Stomach (tissue), 9 donors: ENCODE data around the gene ARL3. TPM values are rescaled to one million over a fixed set of nuclear protein-coding genes. Genes with fewer than 3 reads are reported as not detected.
A peak's percentile ranks its signal among the peaks of the same experiment; 100 is the strongest.

Experiments used
- DNase-seq, 2 donors: peaks; one replicate each; pipeline versions ENCODE4 v3.0.0 to v3.0.0-alpha.2; 2013 to 2019
- H3K27ac ChIP-seq, 5 donors: fragments of 200-600 bp in 4 of 5; sonication (generic) in 4 of 5; one replicate each; pipeline ENCODE4 v1.5.1; 2013 to 2019; ENCODE audit warnings: mild to moderate bottlenecking in 1 of 5, moderate library complexity in 1 of 5
- H3K27me3 ChIP-seq, 3 donors: fragments of 200-600 bp; sonication (generic); one replicate each; pipeline ENCODE4 v1.5.1; 2017 to 2019; ENCODE audit warnings: mixed run types in 1 of 3
- H3K36me3 ChIP-seq, 4 donors: fragments of 200-600 bp; sonication (generic); 1 replicate in 3 of 4; 2 replicates in 1 of 4; pipeline ENCODE4 v1.5.1; 2016 to 2019
- H3K4me1 ChIP-seq, 4 donors: fragments of 200-600 bp; sonication (generic); one replicate each; pipeline ENCODE4 v1.5.1; 2016 to 2019
- H3K4me3 ChIP-seq, 4 donors: fragments of 200-600 bp; sonication (generic) in 3 of 4; one replicate each; pipeline ENCODE4 v1.5.1; 2016 to 2019; ENCODE audit warnings: mild to moderate bottlenecking in 1 of 4
- H3K9me3 ChIP-seq, 4 donors: fragments of 200-600 bp; sonication (generic); one replicate each; pipeline ENCODE4 v1.5.1; 2016 to 2019
- EP300 ChIP-seq: sonication (generic); formaldehyde crosslinking; IDR thresholded peaks from one replicate; pipeline ENCODE4 v1.6.1; 2017; ENCODE audit warnings: antibody characterized with exemption
- POLR2A ChIP-seq, 4 donors: fragments of 450-650 bp; IDR thresholded peaks; one replicate each; pipeline ENCODE4 v1.6.1; 2016; ENCODE audit warnings: antibody characterized with exemption in 4 of 4, control low read depth in 2 of 4, mild to moderate bottlenecking in 1 of 4, moderate library complexity in 1 of 4
- POLR2AphosphoS5 ChIP-seq, 3 donors: sonication (generic); formaldehyde crosslinking; IDR thresholded peaks; one replicate each; pipeline ENCODE4 v1.6.1; 2016; ENCODE audit warnings: antibody characterized with exemption in 3 of 3
- WGBS, 5 donors: extraction: QIAGEN DNeasy Blood & Tissue Kit in 3 of 5; methylation state at CpG; one replicate each; pipeline versions ENCODE4 v1.1.5 to v1.1.7; 2013 to 2018; 5-methylcytosine and 5-hydroxymethylcytosine counted together
- intact Hi-C: fragments of 100-400 bp; cut with DNase I; formaldehyde crosslinking; loops from one replicate; pipeline ENCODE4 v1.15.1; 2023; ENCODE audit warnings: low total_unique reads
- polyA plus RNA-seq, 3 donors: library from polyadenylated mRNA; stranded (reverse); fragments of 200-250 nt; gene quantifications; one replicate each; pipeline ENCODE4 v1.2.3, GENCODE V29; 2013
- total RNA-seq, 5 donors: library from RNA; depleted of rRNA; stranded (reverse); fragments of >200 nt; gene quantifications; one replicate each; pipeline versions ENCODE4 v1.1.0 to v1.2.3, GENCODE V29; 2014 to 2016
- TF ChIP-seq, protein P1 (sequence below), 7 experiments: fragments of 450-650 bp in 4 of 7; fragments of 200-600 bp in 3 of 7; sonication (generic) in 3 of 7; IDR thresholded peaks; one replicate each; pipeline ENCODE4 v1.5.1; 2016 to 2019; ENCODE audit warnings: antibody characterized with exemption in 7 of 7, control low read depth in 2 of 7, mild to moderate bottlenecking in 1 of 7
- donor health status: healthy with polysubstance abuse.
- donor health status: Bipolar disorder and iron deficiency.
- donor health status: healthy.

Gene ARL3
- total and polyA plus RNA-seq, 8 donors: 0.58 to 17.0 (median 6.8) TPM

DNA sequence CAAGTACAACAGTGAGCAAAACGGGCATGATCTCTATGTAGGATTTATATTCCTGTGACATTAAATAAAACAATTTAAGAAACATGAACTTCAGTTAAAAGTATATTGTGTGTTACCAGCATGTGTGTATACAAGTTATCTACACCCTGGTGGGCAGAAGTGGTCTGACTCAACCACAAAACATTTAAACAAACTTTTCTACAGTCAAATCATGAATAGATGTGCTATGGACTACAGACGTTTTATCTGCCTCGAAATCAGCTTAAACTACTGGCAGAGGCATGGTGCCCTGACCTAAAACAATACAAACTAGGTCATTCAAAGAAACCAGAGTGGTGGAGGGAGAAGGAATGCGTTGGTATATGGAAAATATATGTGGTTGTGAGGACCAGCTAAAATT, 3.6 kb downstream of the ARL3 start:
- WGBS, 5 donors: 18 to 44% (median 23%) methylated on average over 4 of the region's 4 CpGs

DNA sequence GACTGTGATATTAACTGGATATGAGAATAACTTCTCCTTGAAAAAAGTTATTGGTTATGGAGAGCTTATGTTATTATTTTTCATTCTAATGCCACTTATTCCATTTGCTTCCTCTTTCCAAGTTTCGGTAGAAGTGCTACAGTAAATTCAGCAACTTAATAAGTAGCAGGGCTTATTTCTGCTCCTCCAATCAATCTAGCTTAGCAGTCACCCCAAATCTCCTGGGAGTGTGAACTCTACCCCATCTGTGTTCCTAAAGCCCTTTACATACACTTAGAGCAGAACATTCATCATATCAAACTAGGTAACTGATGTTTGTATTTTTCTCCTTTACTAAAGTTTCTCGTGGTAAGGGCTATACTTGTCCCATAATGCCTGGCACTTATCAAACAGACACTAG, 8.7 kb downstream of the ARL3 start:
- TF ChIP-seq POLR2AphosphoS5 (IDR thresholded peaks at IDR 0.05) (no peak), POLR2A (IDR thresholded peaks at IDR 0.05) (no peak), EP300 (no peak)
- TF ChIP-seq, protein P1, sequence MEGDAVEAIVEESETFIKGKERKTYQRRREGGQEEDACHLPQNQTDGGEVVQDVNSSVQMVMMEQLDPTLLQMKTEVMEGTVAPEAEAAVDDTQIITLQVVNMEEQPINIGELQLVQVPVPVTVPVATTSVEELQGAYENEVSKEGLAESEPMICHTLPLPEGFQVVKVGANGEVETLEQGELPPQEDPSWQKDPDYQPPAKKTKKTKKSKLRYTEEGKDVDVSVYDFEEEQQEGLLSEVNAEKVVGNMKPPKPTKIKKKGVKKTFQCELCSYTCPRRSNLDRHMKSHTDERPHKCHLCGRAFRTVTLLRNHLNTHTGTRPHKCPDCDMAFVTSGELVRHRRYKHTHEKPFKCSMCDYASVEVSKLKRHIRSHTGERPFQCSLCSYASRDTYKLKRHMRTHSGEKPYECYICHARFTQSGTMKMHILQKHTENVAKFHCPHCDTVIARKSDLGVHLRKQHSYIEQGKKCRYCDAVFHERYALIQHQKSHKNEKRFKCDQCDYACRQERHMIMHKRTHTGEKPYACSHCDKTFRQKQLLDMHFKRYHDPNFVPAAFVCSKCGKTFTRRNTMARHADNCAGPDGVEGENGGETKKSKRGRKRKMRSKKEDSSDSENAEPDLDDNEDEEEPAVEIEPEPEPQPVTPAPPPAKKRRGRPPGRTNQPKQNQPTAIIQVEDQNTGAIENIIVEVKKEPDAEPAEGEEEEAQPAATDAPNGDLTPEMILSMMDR (IDR thresholded peaks at IDR 0.05): no peak
- no peak for DNase-seq
- 52 to 70% (median 63%) methylated on average over 2 of the region's 2 CpGs for WGBS, 5 donors
- Histone ChIP-seq H3K9me3 (no peaks in the 10 kb centered on the region), H3K36me3 (peaks cover 0 to 13% (median 9%) of the 10 kb centered on the region in 4 donors), H3K27ac (no peak overlapping the region), H3K27me3 (no peaks in the 10 kb centered on the region), H3K4me1 (peaks cover 0 to 23% (median 10%) of the 10 kb centered on the region in 4 donors), H3K4me3 (no peak overlapping the region)
- intact Hi-C loops: no loop called here

More for the DNA sequence above, 3.6 kb downstream of the ARL3 start:
- Histone ChIP-seq H3K27me3 (no peaks in the 10 kb centered on the region), H3K36me3 (no peaks in the 10 kb centered on the region), H3K9me3 (no peaks in the 10 kb centered on the region), H3K4me1 (peaks cover 16 to 54% (median 38%) of the 10 kb centered on the region in 4 donors), H3K27ac (peak overlapping the region in 2 of 5 donors; percentile 11 to 42), H3K4me3 (no peak overlapping the region)
- DNase-seq: no peak
- TF ChIP-seq POLR2AphosphoS5 (IDR thresholded peaks at IDR 0.05): no peak
- TF ChIP-seq, protein P1 (IDR thresholded peaks at IDR 0.05): no peak
- no peak for TF ChIP-seq POLR2A (IDR thresholded peaks at IDR 0.05)
- TF ChIP-seq EP300: no peak
- intact Hi-C loops: no loop called here

DNA sequence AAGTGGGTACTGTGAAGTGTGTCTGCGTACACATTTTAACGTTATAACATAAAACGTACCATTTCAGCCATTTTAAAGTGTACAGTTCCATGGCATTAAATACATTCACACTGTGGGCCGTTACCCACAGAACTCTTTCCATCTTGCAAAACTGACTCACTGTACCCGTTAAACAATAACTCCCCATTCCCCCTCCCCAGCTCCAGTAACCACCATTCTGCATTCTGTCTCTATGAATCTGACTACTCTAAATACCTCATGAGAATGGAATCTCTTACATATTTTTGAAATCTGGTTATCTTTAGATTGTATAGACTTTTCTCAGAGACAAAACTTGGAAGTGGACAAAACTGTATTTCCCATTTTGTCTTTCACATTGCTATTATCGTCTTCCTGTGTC, 9.3 kb downstream of the ARL3 start:
- Histone ChIP-seq H3K36me3 (peaks cover 0 to 13% (median 9%) of the 10 kb centered on the region in 4 donors), H3K9me3 (no peaks in the 10 kb centered on the region), H3K27me3 (no peaks in the 10 kb centered on the region), H3K27ac (no peak overlapping the region), H3K4me1 (peaks cover 0 to 17% (median 7%) of the 10 kb centered on the region in 4 donors), H3K4me3 (no peak overlapping the region)
- WGBS, 5 donors: 79 to 93% (median 89%) methylated on average over 6 of the region's 6 CpGs
- no peak for DNase-seq
- TF ChIP-seq, protein P1 (IDR thresholded peaks at IDR 0.05): no peak
- TF ChIP-seq POLR2A (IDR thresholded peaks at IDR 0.05) (no peak), EP300 (no peak), POLR2AphosphoS5 (IDR thresholded peaks at IDR 0.05) (no peak)
- intact Hi-C loops: no loop called here

DNA sequence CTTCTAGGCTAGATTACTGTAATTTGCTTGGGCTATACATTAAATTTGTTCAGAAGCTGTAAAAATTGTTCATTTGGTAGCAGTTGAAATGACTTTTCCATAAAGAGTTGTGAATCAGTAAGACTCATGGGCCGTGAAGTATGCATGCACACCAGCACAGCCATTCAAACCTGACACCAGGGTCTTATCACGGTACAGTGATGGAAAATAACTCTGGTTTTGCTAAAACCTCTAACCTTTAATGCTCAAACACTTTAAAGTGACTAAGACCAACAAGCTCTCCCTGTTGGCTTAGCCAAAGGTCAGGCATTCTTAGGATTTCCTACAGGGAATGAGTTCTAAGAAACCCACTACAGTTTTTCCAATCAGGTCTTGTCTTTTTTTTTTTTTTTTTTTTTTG, 11.5 kb downstream of the ARL3 start:
- WGBS, 5 donors: 60 to 82% (median 73%) methylated on average over 2 of the region's 2 CpGs
- H3K4me1 ChIP-seq: peaks cover 0 to 12% (median 5%) of the 10 kb centered on the region in 4 donors

DNA sequence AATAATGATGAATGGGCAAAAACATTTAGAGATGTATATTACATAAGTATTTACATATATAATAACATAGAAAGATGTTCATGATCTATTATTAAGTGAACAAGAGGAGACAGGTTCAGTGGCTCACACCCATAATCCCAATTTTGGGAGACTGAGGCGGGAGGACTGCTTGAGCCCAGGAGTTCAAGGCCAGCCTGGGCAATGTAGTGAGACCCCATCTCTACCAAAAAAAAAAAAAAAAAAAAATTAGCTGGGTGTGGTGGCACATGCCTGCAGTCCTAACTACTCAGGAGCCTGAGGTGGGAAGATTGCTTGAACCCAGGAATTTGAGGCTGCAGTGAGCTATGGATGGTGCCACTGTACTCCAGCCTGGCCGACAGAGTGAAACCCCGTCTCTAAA, 12.4 kb downstream of the ARL3 start:
- Histone ChIP-seq H3K4me1 (peaks cover 0 to 2% (median under 1%) of the 10 kb centered on the region in 4 donors), H3K36me3 (peaks cover 11 to 38% (median 35%) of the 10 kb centered on the region in 4 donors), H3K27me3 (no peaks in the 10 kb centered on the region), H3K9me3 (no peaks in the 10 kb centered on the region), H3K27ac (no peak overlapping the region), H3K4me3 (no peak overlapping the region)
- intact Hi-C loops: no loop called here
- no peak for DNase-seq
- TF ChIP-seq POLR2AphosphoS5 (IDR thresholded peaks at IDR 0.05) (no peak), EP300 (no peak)
- 95 to 100% (median 96%) methylated on average over 3 of the region's 3 CpGs for WGBS, 5 donors

More for the DNA sequence above, 11.5 kb downstream of the ARL3 start:
- Histone ChIP-seq H3K9me3 (no peaks in the 10 kb centered on the region), H3K27ac (no peak overlapping the region), H3K36me3 (peaks cover 6 to 29% (median 26%) of the 10 kb centered on the region in 4 donors), H3K27me3 (no peaks in the 10 kb centered on the region), H3K4me3 (no peak overlapping the region)
- DNase-seq: no peak
- TF ChIP-seq POLR2A (IDR thresholded peaks at IDR 0.05): no peak
- no peak for TF ChIP-seq EP300
- no peak for TF ChIP-seq POLR2AphosphoS5 (IDR thresholded peaks at IDR 0.05)
- intact Hi-C loops: no loop called here
